HG03565 (cell line): ENCODE results near the gene MED17.
"Not testable (repeated sequence)": the region's sequence is repeated elsewhere in the genome, so short reads cannot be mapped to it uniquely, and the experiment has no call there.

Experiments used
- ATAC-seq: cut with Tn5 transposase; IDR thresholded peaks from one replicate; pipeline ENCODE4 v1.9.1; 2021; ENCODE audit warnings: mild to moderate bottlenecking, moderate library complexity; ENCODE audit not compliant: unreplicated experiment

The MED17 gene

GRCh38 chr11:93784145-93784934 lies at the start of gene MED17:
TSS of gene MED17 (plus strand) at chr11:93784282. CDS start at chr11:93784514, 232 bp downstream.
- peak; percentile 92 for ATAC-seq

GRCh38 chr11:93734427-93735222 lies 49.5 kb upstream of the MED17 start:
- no peak for ATAC-seq

- no peak for ATAC-seq
Observed at GRCh38 chr11:93735627-93736026, 48.5 kb upstream of the MED17 start.

DNA sequence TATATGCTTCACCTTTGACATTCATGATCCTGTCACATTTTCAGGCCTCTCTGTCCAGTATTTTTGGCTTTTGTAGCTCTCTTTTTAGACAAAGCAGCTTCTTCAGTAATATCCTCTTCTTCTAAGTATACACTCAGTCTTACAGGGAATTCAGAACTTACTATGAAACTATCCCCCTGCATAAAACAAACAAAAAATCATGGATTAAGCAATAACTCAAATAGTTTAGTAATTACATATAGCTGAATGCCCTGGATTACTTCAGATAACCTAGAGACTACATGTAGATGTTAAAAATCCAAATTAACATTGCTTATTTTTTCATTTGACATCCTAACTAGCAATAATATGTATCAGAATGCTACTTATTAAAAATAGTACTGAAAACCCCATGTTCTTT lies 48.0 kb upstream of the MED17 start:
- ATAC-seq: no peak

DNA sequence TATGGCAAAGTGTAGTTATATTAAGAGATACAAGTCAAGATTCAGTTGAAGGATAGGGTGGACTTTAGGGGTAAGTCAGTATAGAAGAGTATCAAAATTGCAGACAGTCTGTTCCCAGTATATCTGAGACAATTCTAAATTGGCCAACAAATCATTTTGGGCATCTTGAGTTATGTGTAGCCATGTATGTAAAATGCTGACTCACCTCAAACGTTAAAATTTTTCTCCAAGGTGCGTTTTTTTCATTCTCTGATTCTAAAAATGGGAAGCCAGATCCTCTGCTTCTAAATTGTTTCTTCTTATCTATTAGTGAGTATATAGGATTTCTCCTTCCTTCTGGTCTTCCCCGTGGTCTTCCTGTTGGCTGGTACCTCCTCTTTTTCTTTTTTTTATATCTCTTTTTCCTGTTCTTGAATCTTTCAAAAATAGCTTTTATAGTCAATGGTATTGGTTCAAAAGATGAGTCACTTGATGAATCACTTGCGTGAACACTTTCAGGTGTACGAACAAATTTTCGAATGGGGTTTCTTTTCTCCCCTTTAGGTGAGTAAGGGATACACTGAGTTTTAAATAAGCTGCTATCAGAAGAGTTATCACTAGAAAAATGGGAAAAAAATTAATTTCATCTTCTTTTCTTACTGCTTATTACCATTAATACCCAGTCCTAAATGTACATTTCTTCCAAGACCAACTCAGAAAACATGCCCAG lies 46.0 kb upstream of the MED17 start:
- no peak for ATAC-seq

DNA sequence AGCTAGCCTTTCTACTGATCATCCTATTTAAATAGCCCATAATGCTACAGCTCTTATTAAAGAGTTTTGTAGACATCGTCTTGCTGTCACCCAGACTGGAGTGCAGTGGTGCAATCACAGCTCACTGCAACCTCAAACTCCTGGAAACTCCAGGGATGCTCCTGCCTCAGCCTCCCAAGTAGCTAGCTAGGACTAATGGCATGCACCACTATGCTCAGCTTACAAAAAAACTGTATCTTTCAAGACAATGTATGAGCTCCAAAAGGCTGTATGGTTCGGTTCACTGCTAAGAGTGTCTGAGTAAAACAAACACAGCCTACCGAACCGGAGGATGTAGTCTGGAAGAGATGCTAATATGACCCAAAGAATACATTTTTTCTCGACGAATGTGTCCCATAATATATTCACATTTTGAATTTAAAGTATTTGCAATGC lies 45.4 kb upstream of the MED17 start:
- ATAC-seq: no peak

DNA sequence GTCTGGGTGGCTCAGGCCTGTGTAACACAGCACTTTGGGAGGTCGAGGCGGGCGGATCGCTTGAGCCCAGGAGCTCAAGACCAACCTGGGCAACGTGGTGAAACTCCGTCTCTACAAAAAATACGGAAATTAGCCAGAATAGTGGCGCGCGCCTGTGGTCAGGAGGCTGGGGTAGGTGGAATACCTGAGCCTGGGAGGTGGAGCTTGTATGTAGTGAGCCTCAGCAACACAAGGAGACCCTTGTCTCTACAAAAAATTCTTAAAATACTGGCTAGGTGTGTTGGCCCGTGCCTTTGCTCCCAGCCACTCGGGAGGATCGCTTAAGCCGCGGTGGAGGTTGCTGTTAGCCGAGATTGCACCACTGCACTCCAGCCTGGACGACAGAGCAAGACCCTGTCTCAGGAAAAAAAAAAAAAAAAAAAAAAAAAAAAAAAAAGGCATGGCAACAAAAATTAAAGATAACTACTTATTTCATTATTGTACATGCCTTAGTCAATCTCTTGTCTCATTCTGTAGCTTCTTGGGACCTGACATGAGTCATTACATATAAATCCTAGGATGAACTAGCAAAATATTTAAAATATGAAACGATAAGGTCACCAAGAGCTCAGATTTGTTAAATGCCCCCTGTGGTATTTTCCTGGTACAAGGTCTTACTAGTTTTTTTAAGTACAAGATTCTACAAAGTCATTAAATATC lies 43.9 kb upstream of the MED17 start:
- ATAC-seq: no peak

GRCh38 chr11:93740730-93741093 lies 43.4 kb upstream of the MED17 start:
- peak; percentile 18 for ATAC-seq

- ATAC-seq: peak; percentile 79
Observed at GRCh38 chr11:93741094-93741881, 42.8 kb upstream of the MED17 start, which contains the start of the genes C11orf54 and TAF1D. TSS of gene C11orf54 (plus strand) at chr11:93741672. CDS start at chr11:93747394, 5,722 bp downstream. TSS of gene TAF1D (minus strand) at chr11:93741495. CDS start at chr11:93739304, 2,191 bp downstream.

GRCh38 chr11:93741882-93742226 lies 42.2 kb upstream of the MED17 start:
- ATAC-seq: peak; percentile 3

DNA sequence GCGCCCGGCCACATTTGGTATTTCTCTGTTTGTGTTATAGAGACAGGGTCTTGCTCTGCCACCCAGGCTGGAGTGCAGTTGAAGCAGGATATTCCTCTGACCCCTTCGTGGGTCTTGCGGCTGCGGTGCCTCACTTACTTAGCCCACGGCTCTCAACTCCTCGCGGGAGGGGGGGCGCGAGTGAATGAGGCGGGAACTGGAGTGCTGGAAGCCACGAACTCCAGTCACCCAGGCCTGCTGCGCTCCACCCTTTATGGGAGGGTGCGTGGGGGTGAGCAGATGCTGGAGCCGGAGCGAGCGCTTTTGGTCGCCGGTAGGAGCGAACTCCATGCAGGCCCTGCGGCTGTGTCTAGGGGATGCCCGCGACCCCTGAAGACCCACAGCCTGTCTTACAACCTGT lies 40.8 kb upstream of the MED17 start:
- no peak for ATAC-seq

DNA sequence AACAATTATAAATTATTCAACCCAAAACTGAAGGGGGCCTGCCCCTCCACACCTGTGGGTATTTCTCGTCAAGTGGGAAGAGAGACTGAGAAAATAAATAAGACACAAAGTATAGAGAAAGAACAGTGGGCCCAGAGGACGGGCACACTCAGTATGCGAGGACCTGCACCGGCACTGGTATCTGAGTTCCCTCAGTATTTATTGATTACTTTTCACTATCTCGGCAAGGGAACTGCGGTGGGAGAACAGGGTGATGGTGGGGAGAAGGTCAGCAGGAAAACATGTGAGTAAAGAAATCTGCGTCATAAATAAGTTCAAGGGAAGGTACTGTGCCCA lies 39.4 kb upstream of the MED17 start:
- no peak for ATAC-seq

DNA sequence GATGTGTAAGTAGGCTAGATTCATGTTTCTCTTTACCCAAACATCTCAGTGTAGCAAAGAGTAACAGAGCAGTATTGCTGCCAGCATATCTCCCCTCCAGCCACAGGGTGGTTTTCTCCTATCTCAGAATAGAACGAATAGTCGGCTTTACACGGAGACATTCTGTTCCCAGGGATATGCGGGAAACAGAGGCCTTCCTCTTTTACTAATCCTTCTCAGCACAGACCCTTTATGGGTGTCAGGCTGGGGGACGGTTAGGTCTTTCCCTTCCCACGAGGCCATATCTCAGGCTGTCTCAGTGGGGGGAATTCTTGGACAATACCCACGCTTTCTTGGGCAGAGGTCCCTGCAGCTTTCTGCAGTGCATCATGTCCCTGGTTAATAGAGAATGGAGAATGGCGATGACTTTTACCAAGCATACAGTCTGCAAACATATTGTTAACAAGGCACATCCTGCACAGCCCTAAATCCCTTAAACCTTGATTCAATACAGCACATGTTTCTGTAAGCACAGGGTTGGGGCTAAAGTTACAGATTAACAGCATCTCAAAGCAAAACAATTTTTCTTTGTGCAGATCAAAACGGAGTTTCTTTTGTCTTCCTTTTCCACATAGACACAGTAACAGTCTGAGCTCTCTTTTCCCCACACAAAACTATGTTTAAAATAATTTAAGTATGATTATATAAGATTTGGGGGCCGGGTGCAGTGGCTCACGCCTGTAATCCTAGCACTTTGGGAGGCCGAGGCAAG lies 38.9 kb upstream of the MED17 start:
- ATAC-seq: not testable (repeated sequence)

DNA sequence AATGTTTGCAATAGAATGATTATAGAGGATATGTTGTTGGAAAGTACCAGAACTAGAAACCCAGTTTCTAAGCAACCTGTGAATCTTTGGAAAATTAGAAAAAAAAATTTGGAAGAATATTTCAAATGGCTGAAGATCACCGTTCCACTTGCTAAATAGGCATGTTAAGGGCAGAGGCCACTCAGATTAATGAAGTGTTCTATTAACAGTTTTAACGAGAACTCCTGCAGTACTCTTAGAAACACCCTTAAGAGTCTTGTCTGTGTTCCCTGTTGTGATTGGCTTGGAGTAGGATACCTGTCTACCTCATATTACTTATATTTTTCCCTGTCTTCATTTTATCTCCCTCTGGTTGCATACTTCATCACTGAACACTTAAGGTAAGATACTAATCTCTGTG lies 38.0 kb upstream of the MED17 start:
- no peak for ATAC-seq

DNA sequence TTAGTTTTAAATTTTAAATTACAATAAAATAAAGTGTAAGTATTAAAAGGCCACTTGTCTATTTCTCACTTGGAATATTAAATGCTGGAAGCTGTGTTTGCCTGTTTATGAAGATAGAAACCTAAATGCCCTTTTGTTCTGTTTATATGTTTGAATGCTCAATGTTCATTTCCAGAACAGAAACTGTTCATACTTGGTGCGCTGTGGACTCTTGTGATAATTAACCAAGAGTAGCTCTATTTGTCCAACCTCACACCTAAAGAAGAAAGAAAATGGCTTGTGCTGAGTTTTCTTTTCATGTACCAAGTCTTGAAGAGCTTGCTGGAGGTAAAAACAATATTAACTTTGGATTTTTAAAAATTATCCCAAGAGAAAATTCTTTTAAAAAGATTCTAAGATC lies 37.0 kb upstream of the MED17 start:
- ATAC-seq: peak; percentile 72

DNA sequence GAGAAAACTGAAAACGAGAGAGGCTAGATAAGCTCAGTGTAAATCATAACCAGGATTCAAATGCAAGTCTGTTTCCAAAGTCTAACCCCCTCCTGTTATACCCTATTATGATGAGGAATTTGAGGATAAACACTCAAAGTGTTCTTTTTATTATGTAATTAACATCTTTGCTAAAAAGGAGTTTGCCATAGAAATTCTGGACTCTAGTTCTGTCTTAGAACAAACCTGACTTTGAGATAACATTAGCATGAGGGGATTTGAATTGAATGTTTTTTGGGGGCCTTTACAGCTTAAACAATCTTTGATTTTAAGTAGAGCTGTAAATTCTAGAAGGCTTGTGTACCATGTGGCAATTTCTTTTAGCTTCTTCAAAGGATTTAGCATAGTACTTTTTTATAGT lies 33.1 kb upstream of the MED17 start:
- ATAC-seq: no peak

GRCh38 chr11:93753241-93753640 lies 30.8 kb upstream of the MED17 start:
- no peak for ATAC-seq

DNA sequence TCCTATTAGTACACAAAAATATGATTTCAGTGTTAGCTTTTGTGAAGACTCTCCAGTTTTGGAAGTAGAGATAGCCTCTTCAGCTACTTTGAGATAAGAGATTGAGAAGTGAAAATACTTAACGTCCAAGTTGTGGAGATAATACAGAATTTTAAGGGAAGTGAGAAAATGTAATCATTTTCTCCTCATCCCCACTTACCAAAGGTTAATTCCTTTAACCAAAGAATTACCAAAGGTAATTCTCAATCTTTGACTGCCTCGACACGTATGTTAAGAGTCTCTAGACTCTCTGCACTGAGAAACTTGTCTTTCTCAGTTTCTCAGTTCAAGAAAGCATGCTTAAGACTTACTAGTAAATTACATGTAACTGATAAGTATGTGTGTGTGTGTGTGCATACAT lies 27.3 kb upstream of the MED17 start:
- peak; percentile 55 for ATAC-seq

DNA sequence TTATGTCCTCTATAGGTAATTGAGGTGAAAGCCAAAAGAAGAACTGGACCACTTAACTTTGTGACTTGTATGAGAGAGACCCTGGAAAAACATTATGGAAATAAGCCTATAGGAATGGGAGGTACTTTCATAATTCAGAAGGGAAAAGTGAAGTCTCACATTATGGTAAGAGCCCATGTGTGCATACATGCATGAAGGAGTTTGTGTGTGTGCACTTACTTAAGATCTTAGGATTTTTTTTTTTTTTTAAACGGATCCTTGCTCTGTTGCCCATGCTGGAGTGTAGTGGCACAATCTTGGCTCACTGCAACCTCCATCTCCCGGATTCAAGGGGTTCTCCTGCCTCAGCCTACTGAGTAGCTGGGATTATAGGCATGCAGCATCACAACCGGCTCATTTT lies 26.8 kb upstream of the MED17 start:
- ATAC-seq: no peak
